LoVo (cell line): ENCODE data around the gene ARHGDIA.
A peak's percentile ranks its signal among the peaks of the same experiment; 100 is the strongest.

Experiments used
- DNase-seq: peaks from one replicate; pipeline ENCODE4 v3.0.0-alpha.2; 2016; ENCODE audit warnings: low spot score

Gene ARHGDIA

GRCh38 chr17:81822996-81823819 is 47.9 kb downstream of the ARHGDIA start:
- no peak for DNase-seq

GRCh38 chr17:81822312-81822637 is 48.9 kb downstream of the ARHGDIA start:
- no peak for DNase-seq

GRCh38 chr17:81821603-81822311 is 49.4 kb downstream of the ARHGDIA start:
- peak; percentile 49 for DNase-seq

- no peak for DNase-seq
Observed at GRCh38 chr17:81821147-81821546, 50.0 kb downstream of the ARHGDIA start.

GRCh38 chr17:81819708-81820107 is 51.4 kb downstream of the ARHGDIA start:
- DNase-seq: no peak

- no peak for DNase-seq
Observed at GRCh38 chr17:81817758-81818147, 53.4 kb downstream of the ARHGDIA start.
